Measurements from ENCODE around the gene CCL13.

Gene CCL13

GRCh38 chr17:34397265-34397664 is 41.0 kb downstream of the CCL13 start:
- H3K4me3 ChIP-seq (replicated peaks; ENCODE audit: low read depth, low read length), result no peak overlapping the region
- no peak for TF ChIP-seq CTCF (IDR thresholded peaks at IDR 0.05; ENCODE audit: low read length, missing control alignments)
- no peak for DNase-seq (ENCODE audit: low read depth)

GRCh38 chr17:34398990-34399389 is 42.7 kb downstream of the CCL13 start:
- no peak overlapping the region for H3K4me3 ChIP-seq (replicated peaks; ENCODE audit: low read depth, low read length)
- DNase-seq (ENCODE audit: low read depth), result no peak
- no peak for TF ChIP-seq CTCF (IDR thresholded peaks at IDR 0.05; ENCODE audit: low read length, missing control alignments)

- H3K4me3 ChIP-seq (replicated peaks; ENCODE audit: low read depth, low read length), result no peak overlapping the region
- TF ChIP-seq CTCF (IDR thresholded peaks at IDR 0.05; ENCODE audit: low read length, missing control alignments), result no peak
- DNase-seq (ENCODE audit: low read depth), result no peak
Observed at GRCh38 chr17:34399725-34400124, 43.4 kb downstream of the CCL13 start.

- no peak for DNase-seq (ENCODE audit: low read depth)
- H3K4me3 ChIP-seq (replicated peaks; ENCODE audit: low read depth, low read length), result no peak overlapping the region
- TF ChIP-seq CTCF (IDR thresholded peaks at IDR 0.05; ENCODE audit: low read length, missing control alignments), result no peak
Observed at GRCh38 chr17:34400301-34400931, 44.1 kb downstream of the CCL13 start.

GRCh38 chr17:34401165-34401564 is 44.9 kb downstream of the CCL13 start:
- no peak for DNase-seq (ENCODE audit: low read depth)
- TF ChIP-seq CTCF (IDR thresholded peaks at IDR 0.05; ENCODE audit: low read length, missing control alignments), result no peak
- no peak overlapping the region for H3K4me3 ChIP-seq (replicated peaks; ENCODE audit: low read depth, low read length)

- no peak for TF ChIP-seq CTCF (IDR thresholded peaks at IDR 0.05; ENCODE audit: low read length, missing control alignments)
- H3K4me3 ChIP-seq (replicated peaks; ENCODE audit: low read depth, low read length), result no peak overlapping the region
- no peak for DNase-seq (ENCODE audit: low read depth)
Observed at GRCh38 chr17:34403006-34403405, 46.7 kb downstream of the CCL13 start.

GRCh38 chr17:34406226-34406625 is 49.9 kb downstream of the CCL13 start:
- DNase-seq (ENCODE audit: low read depth), result no peak
- no peak overlapping the region for H3K4me3 ChIP-seq (replicated peaks; ENCODE audit: low read depth, low read length)
- no peak for TF ChIP-seq CTCF (IDR thresholded peaks at IDR 0.05; ENCODE audit: low read length, missing control alignments)
